ENCODE results near the gene KCNJ10.
A peak's percentile ranks its signal among the peaks of the same experiment; 100 is the strongest.

- TF ChIP-seq, protein P1, sequence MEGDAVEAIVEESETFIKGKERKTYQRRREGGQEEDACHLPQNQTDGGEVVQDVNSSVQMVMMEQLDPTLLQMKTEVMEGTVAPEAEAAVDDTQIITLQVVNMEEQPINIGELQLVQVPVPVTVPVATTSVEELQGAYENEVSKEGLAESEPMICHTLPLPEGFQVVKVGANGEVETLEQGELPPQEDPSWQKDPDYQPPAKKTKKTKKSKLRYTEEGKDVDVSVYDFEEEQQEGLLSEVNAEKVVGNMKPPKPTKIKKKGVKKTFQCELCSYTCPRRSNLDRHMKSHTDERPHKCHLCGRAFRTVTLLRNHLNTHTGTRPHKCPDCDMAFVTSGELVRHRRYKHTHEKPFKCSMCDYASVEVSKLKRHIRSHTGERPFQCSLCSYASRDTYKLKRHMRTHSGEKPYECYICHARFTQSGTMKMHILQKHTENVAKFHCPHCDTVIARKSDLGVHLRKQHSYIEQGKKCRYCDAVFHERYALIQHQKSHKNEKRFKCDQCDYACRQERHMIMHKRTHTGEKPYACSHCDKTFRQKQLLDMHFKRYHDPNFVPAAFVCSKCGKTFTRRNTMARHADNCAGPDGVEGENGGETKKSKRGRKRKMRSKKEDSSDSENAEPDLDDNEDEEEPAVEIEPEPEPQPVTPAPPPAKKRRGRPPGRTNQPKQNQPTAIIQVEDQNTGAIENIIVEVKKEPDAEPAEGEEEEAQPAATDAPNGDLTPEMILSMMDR (IDR thresholded peaks at IDR 0.05): peak; percentile 86
- no peak for TF ChIP-seq ZFX (IDR thresholded peaks at IDR 0.05; ENCODE audit: borderline replicate concordance)
These were observed 62.3 kb downstream of the KCNJ10 start for GRCh38 chr1:160007577-160008200.

Measured in 22Rv1 (cell line).